ENCODE results near the gene NRP1. TPM values are rescaled to one million over a fixed set of nuclear protein-coding genes. Genes with fewer than 3 reads are reported as not detected.

The NRP1 gene
- total and polyA plus RNA-seq, 4 donors: 14.6 to 55.6 (median 37.8) TPM

DNA sequence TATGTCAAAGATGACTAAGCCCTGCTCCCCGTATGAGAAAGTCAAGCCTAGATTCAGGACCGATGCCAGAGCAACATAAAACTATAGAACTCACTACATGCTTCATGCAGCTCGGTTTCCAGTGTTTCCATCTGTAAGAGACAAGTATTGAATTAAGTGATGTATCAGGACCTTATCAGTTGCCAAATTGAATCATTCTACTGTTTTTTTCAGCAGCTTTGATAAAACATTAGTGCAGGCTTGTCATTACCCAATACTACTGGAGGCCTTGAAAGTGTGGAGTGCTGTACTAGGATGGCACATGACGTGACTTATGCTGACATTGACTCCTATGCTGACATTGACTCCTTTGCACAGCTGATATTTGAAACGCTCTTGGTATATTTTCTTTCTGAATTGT is 10.8 kb upstream of the NRP1 start (continued):
- TF ChIP-seq FOXA1 (IDR thresholded peaks at IDR 0.05) (no peak), GABPA (IDR thresholded peaks at IDR 0.05 in 1 of 2, conservative IDR thresholded peaks at IDR 0.05 in 1 of 2) (no peak), HNF4G (IDR thresholded peaks at IDR 0.05) (no peak), SP1 (IDR thresholded peaks at IDR 0.05) (no peak), FOXA2 (IDR thresholded peaks at IDR 0.05) (no peak)

DNA sequence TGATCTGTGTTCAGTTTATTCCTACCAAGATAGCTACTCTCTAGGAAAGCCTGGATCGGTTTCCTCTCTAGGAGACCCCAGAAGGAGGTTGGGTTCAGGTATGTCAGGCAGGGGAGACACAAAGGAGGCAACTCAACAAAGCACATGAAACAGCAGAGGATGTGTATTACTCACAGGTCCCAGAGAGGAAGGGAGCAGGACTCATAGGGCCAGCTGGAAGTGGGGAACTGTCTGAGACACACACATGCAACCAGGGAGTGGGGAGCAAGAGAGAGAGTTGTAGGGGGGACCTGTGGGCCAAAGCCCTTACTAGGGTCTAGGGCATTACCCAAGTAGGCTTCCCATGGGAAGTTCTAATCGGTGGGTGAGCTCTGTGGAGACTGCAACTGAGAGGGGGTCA is 10.2 kb upstream of the NRP1 start:
- Histone ChIP-seq H3K27me3 (ENCODE audit: control insufficient read depth in 4 of 4, insufficient read depth in 4 of 4, low read length in 3 of 4) (no peaks in the 10 kb centered on the region), H3K9ac (ENCODE audit: low read depth in 1 of 2, low read length in 2 of 2) (no peak overlapping the region)
- 95% methylated on average over 2 of the region's 2 CpGs for WGBS

DNA sequence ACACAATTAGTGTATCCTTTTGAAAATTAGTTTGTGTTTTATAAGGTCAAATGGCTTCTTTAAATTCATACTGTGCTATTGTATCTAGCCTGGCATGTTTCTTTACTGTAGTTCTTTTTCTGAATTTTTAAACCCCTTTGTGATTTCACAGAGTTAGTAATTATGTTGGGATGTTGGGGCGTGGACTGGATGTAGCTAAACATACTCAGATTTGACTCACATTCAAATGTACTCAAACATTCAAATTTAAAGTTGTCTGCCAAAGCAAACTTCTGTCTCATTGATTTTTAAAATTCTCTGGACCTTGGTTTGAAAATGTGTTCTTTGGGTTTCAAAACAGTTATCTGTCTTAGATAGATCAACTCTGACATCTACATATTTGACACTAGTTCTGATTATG is 7.2 kb upstream of the NRP1 start:
- Histone ChIP-seq H3K27ac (ENCODE audit: low read depth in 1 of 2, low read length in 2 of 2) (no peak overlapping the region), H3K9me3 (ENCODE audit: control insufficient read depth in 4 of 4, low read length in 3 of 4) (no peaks in the 10 kb centered on the region), H3K4me3 (ENCODE audit: low read depth in 1 of 3, low read length in 3 of 3) (no peak overlapping the region), H3K9ac (ENCODE audit: low read depth in 1 of 2, low read length in 2 of 2) (no peak overlapping the region), H3K36me3 (ENCODE audit: control insufficient read depth in 4 of 4, insufficient read depth in 3 of 4, low read depth in 1 of 4, low read length in 3 of 4) (no peaks in the 10 kb centered on the region), H3K4me1 (ENCODE audit: control insufficient read depth in 4 of 4, insufficient read depth in 4 of 4, low read length in 3 of 4) (peaks cover 9 to 39% (median 28%) of the 10 kb centered on the region in 4 donors), H3K27me3 (ENCODE audit: control insufficient read depth in 4 of 4, insufficient read depth in 4 of 4, low read length in 3 of 4) (no peaks in the 10 kb centered on the region)
- no peak for DNase-seq (ENCODE audit: low spot score)
- 17% methylated on average over 1 of the region's 1 CpG for WGBS
- TF ChIP-seq, protein P1, sequence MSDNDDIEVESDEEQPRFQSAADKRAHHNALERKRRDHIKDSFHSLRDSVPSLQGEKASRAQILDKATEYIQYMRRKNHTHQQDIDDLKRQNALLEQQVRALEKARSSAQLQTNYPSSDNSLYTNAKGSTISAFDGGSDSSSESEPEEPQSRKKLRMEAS (IDR thresholded peaks at IDR 0.05): no peak
- TF ChIP-seq, protein P2, sequence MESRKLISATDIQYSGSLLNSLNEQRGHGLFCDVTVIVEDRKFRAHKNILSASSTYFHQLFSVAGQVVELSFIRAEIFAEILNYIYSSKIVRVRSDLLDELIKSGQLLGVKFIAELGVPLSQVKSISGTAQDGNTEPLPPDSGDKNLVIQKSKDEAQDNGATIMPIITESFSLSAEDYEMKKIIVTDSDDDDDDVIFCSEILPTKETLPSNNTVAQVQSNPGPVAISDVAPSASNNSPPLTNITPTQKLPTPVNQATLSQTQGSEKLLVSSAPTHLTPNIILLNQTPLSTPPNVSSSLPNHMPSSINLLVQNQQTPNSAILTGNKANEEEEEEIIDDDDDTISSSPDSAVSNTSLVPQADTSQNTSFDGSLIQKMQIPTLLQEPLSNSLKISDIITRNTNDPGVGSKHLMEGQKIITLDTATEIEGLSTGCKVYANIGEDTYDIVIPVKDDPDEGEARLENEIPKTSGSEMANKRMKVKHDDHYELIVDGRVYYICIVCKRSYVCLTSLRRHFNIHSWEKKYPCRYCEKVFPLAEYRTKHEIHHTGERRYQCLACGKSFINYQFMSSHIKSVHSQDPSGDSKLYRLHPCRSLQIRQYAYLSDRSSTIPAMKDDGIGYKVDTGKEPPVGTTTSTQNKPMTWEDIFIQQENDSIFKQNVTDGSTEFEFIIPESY (IDR thresholded peaks at IDR 0.05): no peak
- TF ChIP-seq, protein P3, sequence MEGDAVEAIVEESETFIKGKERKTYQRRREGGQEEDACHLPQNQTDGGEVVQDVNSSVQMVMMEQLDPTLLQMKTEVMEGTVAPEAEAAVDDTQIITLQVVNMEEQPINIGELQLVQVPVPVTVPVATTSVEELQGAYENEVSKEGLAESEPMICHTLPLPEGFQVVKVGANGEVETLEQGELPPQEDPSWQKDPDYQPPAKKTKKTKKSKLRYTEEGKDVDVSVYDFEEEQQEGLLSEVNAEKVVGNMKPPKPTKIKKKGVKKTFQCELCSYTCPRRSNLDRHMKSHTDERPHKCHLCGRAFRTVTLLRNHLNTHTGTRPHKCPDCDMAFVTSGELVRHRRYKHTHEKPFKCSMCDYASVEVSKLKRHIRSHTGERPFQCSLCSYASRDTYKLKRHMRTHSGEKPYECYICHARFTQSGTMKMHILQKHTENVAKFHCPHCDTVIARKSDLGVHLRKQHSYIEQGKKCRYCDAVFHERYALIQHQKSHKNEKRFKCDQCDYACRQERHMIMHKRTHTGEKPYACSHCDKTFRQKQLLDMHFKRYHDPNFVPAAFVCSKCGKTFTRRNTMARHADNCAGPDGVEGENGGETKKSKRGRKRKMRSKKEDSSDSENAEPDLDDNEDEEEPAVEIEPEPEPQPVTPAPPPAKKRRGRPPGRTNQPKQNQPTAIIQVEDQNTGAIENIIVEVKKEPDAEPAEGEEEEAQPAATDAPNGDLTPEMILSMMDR (IDR thresholded peaks at IDR 0.05; ENCODE audit: low read depth, low read length, missing input control): no peak
- TF ChIP-seq FOXA2 (IDR thresholded peaks at IDR 0.05): no peak
- no peak for TF ChIP-seq HNF4G (IDR thresholded peaks at IDR 0.05)
- TF ChIP-seq RXRA (IDR thresholded peaks at IDR 0.05): peak in 1 of 2 donors; percentile 35
- TF ChIP-seq HNF4A (conservative IDR thresholded peaks at IDR 0.05): peak; percentile 32 to 47

More for the DNA sequence above, 10.2 kb upstream of the NRP1 start:
- Histone ChIP-seq H3K4me3 (ENCODE audit: low read depth in 1 of 3, low read length in 3 of 3) (no peak overlapping the region), H3K36me3 (ENCODE audit: control insufficient read depth in 4 of 4, insufficient read depth in 3 of 4, low read depth in 1 of 4, low read length in 3 of 4) (no peaks in the 10 kb centered on the region), H3K27ac (ENCODE audit: low read depth in 1 of 2, low read length in 2 of 2) (no peak overlapping the region), H3K9me3 (ENCODE audit: control insufficient read depth in 4 of 4, low read length in 3 of 4) (no peaks in the 10 kb centered on the region), H3K4me1 (ENCODE audit: control insufficient read depth in 4 of 4, insufficient read depth in 4 of 4, low read length in 3 of 4) (peaks cover 7 to 27% (median 20%) of the 10 kb centered on the region in 4 donors)
- no peak for TF ChIP-seq HNF4G (IDR thresholded peaks at IDR 0.05)
- TF ChIP-seq, protein P4, sequence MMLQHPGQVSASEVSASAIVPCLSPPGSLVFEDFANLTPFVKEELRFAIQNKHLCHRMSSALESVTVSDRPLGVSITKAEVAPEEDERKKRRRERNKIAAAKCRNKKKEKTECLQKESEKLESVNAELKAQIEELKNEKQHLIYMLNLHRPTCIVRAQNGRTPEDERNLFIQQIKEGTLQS (IDR thresholded peaks at IDR 0.05): no peak
- TF ChIP-seq, protein P1 (IDR thresholded peaks at IDR 0.05): no peak
- no peak for DNase-seq (ENCODE audit: low spot score)
